HUES64 (cell line): Measurements from ENCODE around the gene IGSF23.

Experiments used
- H3K27ac ChIP-seq: 2 replicates; pipeline ENCODE4 v1.7.0; 2013; ENCODE audit warnings: low read depth, low read length, inconsistent platforms
- H3K27me3 ChIP-seq: 2 replicates; pipeline ENCODE4 v1.6.1; 2013; ENCODE audit warnings: mild to moderate bottlenecking, low read length; ENCODE audit not compliant: insufficient read depth
- H3K36me3 ChIP-seq: 2 replicates; pipeline ENCODE4 v1.6.1; 2013; ENCODE audit warnings: mild to moderate bottlenecking, low read length; ENCODE audit not compliant: insufficient read depth
- H3K4me1 ChIP-seq: 2 replicates; pipeline ENCODE4 v1.6.1; 2013; ENCODE audit warnings: mild to moderate bottlenecking, low read length, moderate library complexity; ENCODE audit not compliant: insufficient read depth
- H3K4me3 ChIP-seq: 2 replicates; pipeline ENCODE4 v1.5.1; 2013; ENCODE audit warnings: mild to moderate bottlenecking, low read length, moderate library complexity
- H3K9ac ChIP-seq: 2 replicates; pipeline ENCODE4 v1.6.1; 2013; ENCODE audit warnings: mild to moderate bottlenecking, low read depth, low read length
- H3K9me3 ChIP-seq: 2 replicates; pipeline ENCODE4 v1.6.1; 2013; ENCODE audit warnings: low read depth, low read length; ENCODE audit not compliant: insufficient read depth
- WGBS: fragments of 150-250, 120-280 bp; methylation state at CpG from one replicate; pipeline ENCODE4 v1.1.7; 2013; ENCODE audit warnings: missing lambda C conversion rate; 5-methylcytosine and 5-hydroxymethylcytosine counted together

The IGSF23 gene

GRCh38 chr19:44575116-44575700 is 38.2 kb upstream of the IGSF23 start:
- H3K4me1 ChIP-seq, result no peaks in the 10 kb centered on the region
- H3K27ac ChIP-seq, result no peak overlapping the region
- 86% methylated on average over 11 of the region's 11 CpGs for WGBS
- no peak overlapping the region for H3K4me3 ChIP-seq
- H3K27me3 ChIP-seq, result no peaks in the 10 kb centered on the region
- no peaks in the 10 kb centered on the region for H3K36me3 ChIP-seq
- no peak overlapping the region for H3K9ac ChIP-seq
- H3K9me3 ChIP-seq, result no peaks in the 10 kb centered on the region

DNA sequence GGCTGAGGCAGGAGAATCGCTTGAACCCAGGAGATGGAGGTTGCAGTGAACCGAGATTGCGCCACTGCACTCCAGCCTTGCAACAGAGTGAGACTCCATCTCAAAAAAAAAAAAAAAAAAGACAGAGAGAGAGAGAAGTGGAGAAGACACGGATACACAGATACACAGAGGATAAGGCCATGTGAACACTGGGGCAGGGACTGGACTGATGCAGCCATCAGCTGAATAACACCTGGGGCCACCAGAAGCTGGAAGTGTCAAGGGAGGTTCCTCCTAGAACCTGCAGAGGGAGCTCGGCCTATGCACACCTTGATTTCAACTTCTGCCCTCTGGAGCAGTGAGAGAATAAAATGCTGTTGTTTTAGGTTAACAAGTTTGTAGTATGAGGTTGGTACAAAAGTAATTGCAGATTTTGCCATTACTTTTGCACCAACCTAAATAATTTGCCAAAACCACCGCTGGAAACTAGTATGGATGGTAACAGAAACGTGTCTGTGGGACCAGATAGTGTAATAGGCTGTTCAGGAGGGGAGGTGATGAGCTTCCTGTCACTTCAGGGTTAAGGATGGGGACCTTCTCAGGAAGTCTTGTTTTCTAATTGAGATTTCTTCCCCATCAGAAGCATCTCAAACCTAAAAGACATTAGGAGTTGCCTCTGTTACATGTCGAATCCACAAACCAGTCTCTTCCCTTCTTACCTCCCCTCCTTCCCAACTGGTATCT is 36.4 kb upstream of the IGSF23 start:
- Histone ChIP-seq H3K27ac (no peak overlapping the region), H3K9ac (no peak overlapping the region), H3K36me3 (no peaks in the 10 kb centered on the region), H3K9me3 (no peaks in the 10 kb centered on the region), H3K4me3 (no peak overlapping the region), H3K4me1 (no peaks in the 10 kb centered on the region), H3K27me3 (no peaks in the 10 kb centered on the region)
- 72% methylated on average over 8 of the region's 8 CpGs for WGBS

DNA sequence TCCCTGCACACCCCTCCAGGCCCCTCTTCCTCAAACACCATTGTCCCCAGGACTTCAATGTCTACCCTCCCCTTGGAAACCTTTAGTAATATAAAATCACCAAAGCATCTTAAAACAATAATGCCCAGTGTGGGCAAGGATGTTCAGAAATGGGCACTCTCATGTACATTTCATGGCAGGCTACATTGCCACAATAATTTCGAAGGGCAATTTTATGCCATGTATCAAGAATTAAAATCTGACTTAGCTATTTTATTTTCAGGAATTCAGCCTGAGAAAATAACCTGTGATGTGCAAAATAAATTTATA is 35.8 kb upstream of the IGSF23 start:
- no peaks in the 10 kb centered on the region for H3K27me3 ChIP-seq
- H3K27ac ChIP-seq, result no peak overlapping the region
- H3K36me3 ChIP-seq, result no peaks in the 10 kb centered on the region
- H3K4me1 ChIP-seq, result no peaks in the 10 kb centered on the region
- H3K9me3 ChIP-seq, result no peaks in the 10 kb centered on the region
- 82% methylated on average over 1 of the region's 1 CpG for WGBS
- no peak overlapping the region for H3K4me3 ChIP-seq
- no peak overlapping the region for H3K9ac ChIP-seq

GRCh38 chr19:44579663-44580365 is 33.5 kb upstream of the IGSF23 start:
- Histone ChIP-seq H3K27ac (no peak overlapping the region), H3K36me3 (no peaks in the 10 kb centered on the region), H3K9me3 (no peaks in the 10 kb centered on the region), H3K9ac (no peak overlapping the region), H3K27me3 (no peaks in the 10 kb centered on the region), H3K4me3 (no peak overlapping the region), H3K4me1 (no peaks in the 10 kb centered on the region)
- WGBS, result 93% methylated on average over 5 of the region's 5 CpGs

DNA sequence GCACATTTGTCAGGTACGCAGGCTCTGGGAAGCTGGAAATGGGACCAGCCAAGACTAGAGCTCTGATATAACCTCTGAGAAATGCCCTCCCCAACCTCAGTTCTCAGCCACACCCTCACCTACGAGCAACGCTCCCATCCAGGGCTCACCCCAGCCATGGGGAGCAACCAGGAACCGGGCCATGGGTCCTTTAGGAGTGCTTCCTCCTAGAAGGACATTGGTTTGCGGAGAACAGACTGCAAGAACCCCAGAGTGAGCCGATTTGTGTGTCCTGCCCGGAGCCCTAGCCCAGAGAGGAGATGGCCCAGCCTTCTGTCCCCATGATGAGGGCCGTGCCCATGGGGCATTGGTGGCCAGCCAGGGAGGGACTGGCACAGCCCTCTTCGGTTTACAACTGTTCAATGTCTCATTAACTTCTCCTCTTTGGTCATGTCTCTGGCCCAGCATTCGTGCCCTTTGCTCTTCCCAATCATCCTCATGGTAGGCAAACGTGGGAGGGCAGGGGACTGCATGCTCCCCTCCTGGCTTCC is 32.9 kb upstream of the IGSF23 start:
- Histone ChIP-seq H3K36me3 (no peaks in the 10 kb centered on the region), H3K4me3 (no peak overlapping the region), H3K27ac (no peak overlapping the region), H3K27me3 (no peaks in the 10 kb centered on the region), H3K4me1 (no peaks in the 10 kb centered on the region), H3K9me3 (peaks cover 6% of the 10 kb centered on the region), H3K9ac (no peak overlapping the region)
- 91% methylated on average over 11 of the region's 11 CpGs for WGBS

GRCh38 chr19:44581288-44581687 is 32.1 kb upstream of the IGSF23 start:
- Histone ChIP-seq H3K9me3 (peaks cover 12% of the 10 kb centered on the region), H3K4me1 (no peaks in the 10 kb centered on the region), H3K9ac (no peak overlapping the region), H3K4me3 (no peak overlapping the region), H3K27me3 (no peaks in the 10 kb centered on the region), H3K27ac (no peak overlapping the region), H3K36me3 (no peaks in the 10 kb centered on the region)
- 95% methylated on average over 2 of the region's 2 CpGs for WGBS

DNA sequence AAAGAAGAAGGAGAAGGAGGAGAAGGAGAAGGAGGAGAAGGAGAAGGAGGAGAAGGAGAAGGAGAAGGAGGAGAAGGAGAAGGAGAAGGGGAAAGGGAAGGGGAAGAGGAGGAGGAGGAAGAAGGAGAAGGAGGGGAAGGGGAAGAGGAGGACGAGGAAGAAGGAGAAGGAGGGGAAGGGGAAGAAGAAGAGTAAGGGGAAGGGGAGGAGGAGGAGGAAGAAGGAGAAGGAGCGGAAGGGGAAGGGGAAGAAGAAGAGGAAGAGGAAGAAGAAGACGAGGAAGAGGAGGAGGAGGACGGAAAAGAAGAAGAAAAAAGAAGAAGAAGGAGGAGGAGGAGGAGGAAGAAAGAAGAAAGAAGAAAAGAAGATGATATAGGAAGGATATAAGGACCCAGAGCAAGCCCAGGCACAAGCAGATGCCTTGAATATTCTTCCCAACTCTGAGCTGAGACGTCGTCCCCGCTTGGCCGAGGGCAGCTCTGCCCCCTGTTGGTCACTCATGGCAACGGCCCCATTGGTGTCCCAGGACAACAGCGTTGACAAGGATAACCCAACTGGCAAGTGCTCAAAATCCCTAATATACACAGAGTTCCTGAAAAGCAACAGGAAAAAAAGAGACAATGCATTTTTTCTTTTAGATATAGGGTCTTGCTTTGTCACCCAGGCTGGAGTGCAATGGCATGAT is 30.6 kb upstream of the IGSF23 start:
- WGBS, result 36% methylated on average over 10 of the region's 10 CpGs
- no peaks in the 10 kb centered on the region for H3K4me1 ChIP-seq
- H3K27me3 ChIP-seq, result no peaks in the 10 kb centered on the region
- H3K9ac ChIP-seq, result no peak overlapping the region
- no peak overlapping the region for H3K4me3 ChIP-seq
- peaks cover 12% of the 10 kb centered on the region for H3K9me3 ChIP-seq
- H3K36me3 ChIP-seq, result no peaks in the 10 kb centered on the region
- no peak overlapping the region for H3K27ac ChIP-seq

DNA sequence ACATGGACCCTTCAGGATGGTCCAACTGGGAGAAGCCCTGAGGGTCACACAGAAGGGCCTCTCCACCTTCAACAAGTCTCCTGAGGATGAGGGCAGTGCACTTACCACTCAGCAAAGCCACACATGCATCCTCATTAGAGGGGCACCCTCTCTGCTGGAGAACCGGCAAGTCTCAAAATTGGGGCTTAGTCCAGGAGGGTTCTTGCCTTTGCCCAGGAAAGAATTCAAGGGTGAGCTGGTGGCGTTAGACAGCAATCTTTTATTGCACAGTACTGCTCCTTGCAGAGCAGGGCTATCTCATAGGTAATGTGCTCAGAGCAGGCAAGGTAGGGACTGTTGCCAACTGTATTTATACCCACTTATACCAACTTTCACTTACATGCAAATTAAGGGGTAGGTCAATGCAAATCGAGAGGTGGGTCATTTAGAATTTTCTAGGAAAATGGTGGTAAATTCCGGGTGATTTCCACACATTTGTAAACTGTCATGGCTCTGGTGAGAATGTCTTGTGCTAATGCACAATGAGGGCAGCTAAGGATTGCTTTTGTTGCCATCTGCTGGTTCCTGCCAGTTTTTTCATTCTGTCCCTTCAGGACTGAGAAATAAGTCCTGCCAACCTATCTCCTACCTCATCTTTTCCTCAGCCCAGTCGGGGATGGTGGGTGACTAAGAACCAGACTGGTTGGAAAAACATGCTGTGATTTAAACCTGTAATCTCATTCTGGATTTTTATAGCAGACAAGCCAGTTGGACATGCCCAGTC is 27.8 kb upstream of the IGSF23 start:
- Histone ChIP-seq H3K36me3 (no peaks in the 10 kb centered on the region), H3K9me3 (peaks cover 12% of the 10 kb centered on the region), H3K4me3 (no peak overlapping the region), H3K27ac (no peak overlapping the region), H3K4me1 (0 out of 2 replicates have a peak, but pooled peaks cover under 1% of the 10 kb centered on the region), H3K27me3 (no peaks in the 10 kb centered on the region), H3K9ac (no peak overlapping the region)
- 94% methylated on average over 5 of the region's 5 CpGs for WGBS

DNA sequence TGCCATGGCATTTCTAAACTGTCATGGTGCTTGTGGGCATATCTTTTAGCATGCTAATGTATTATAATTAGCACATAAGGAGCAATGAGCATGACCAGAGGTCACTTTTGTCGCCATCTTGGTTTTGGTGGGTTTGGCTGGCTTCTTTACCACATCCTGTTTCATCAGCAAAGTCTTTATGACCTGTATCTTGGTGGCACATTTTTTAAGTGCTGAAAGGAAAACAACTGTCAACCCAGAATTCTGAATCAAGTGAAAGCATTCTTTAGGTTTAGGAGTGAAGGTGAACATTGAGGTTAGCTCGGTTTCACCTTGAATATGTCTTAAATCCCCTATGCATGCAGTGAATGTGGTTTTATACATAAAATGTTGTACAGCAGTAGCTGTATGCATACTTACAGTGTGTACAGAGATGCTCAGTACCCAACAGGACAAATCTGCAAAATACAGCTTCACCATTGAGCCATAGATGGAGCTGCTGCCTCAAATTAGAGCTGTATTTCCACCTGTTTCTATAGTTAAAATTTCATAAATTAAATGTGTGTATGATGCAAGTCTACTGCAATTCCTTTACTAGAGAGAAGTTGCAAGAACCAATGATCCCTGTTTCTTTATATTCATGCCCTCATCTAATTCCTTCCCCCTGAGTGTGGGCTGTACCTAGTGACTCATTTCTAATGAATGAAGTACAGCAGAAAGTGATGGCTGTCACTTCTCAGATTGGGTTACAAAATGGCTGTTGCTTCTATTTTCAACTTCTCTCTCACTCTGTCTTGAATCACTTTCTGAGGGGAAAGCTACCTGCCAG is 25.2 kb upstream of the IGSF23 start:
- Histone ChIP-seq H3K27me3 (no peaks in the 10 kb centered on the region), H3K36me3 (no peaks in the 10 kb centered on the region), H3K9ac (no peak overlapping the region), H3K4me3 (no peak overlapping the region), H3K4me1 (peaks cover 5% of the 10 kb centered on the region; the same call in 1 of the 2 replicates), H3K9me3 (peaks cover 12% of the 10 kb centered on the region), H3K27ac (no peak overlapping the region)
- WGBS, result 100% methylated on average over 2 of the region's 2 CpGs

- no peaks in the 10 kb centered on the region for H3K27me3 ChIP-seq
- peaks cover 12% of the 10 kb centered on the region for H3K9me3 ChIP-seq
- no peak overlapping the region for H3K27ac ChIP-seq
- 88% methylated on average over 3 of the region's 3 CpGs for WGBS
- no peaks in the 10 kb centered on the region for H3K36me3 ChIP-seq
- H3K4me3 ChIP-seq, result no peak overlapping the region
- H3K4me1 ChIP-seq, result peaks cover 8% of the 10 kb centered on the region
- H3K9ac ChIP-seq, result no peak overlapping the region
These were observed 24.6 kb upstream of the IGSF23 start for GRCh38 chr19:44588771-44589112.
